MM.1S (cell line): ENCODE data around the gene AGR2.

Experiments used
- DNase-seq: peaks from one replicate; pipeline ENCODE4 v3.0.0-alpha.2; 2015
- H2AFZ ChIP-seq: fragments of 300-600 bp; sonication (generic); 2 replicates; pipeline ENCODE4 v1.6.0; 2016; ENCODE audit warnings: antibody characterized with exemption, low read length
- H3F3A ChIP-seq: fragments of 300-600 bp; sonication (generic); 2 replicates; pipeline ENCODE4 v1.6.1; 2016; ENCODE audit warnings: mild to moderate bottlenecking, antibody characterized with exemption, low read length, moderate library complexity, mixed read lengths; ENCODE audit not compliant: insufficient read depth
- H3K27ac ChIP-seq: fragments of 300-600 bp; sonication (generic); 2 replicates; pipeline ENCODE4 v1.5.1; 2016; ENCODE audit warnings: mild to moderate bottlenecking, low read length
- H3K27me3 ChIP-seq: fragments of 300-600 bp; sonication (generic); replicated peaks from 2 replicates; pipeline ENCODE4 v1.6.0; 2016; ENCODE audit warnings: low read length; ENCODE audit not compliant: insufficient read depth
- H3K36me3 ChIP-seq: fragments of 300-600 bp; sonication (generic); replicated peaks from 2 replicates; pipeline ENCODE4 v1.6.1; 2016; ENCODE audit warnings: mild to moderate bottlenecking, low read length, mixed read lengths; ENCODE audit not compliant: insufficient read depth
- H3K4me1 ChIP-seq: fragments of 300-600 bp; sonication (generic); 2 replicates; pipeline ENCODE4 v1.6.1; 2016; ENCODE audit warnings: low read length, mixed read lengths
- H3K4me2 ChIP-seq: fragments of 300-600 bp; sonication (generic); 2 replicates; pipeline ENCODE4 v1.6.0; 2016; ENCODE audit warnings: low read depth, low read length
- H3K4me3 ChIP-seq: fragments of 300-600 bp; sonication (generic); 2 replicates; pipeline ENCODE4 v1.5.1; 2016; ENCODE audit warnings: low read length, mixed read lengths
- H3K79me2 ChIP-seq: fragments of 300-600 bp; sonication (generic); 2 replicates; pipeline ENCODE4 v1.6.1; 2016; ENCODE audit warnings: mixed run types, low read length, mixed read lengths
- H3K9ac ChIP-seq: fragments of 300-600 bp; sonication (generic); 2 replicates; pipeline ENCODE4 v1.6.1; 2016; ENCODE audit warnings: low read length, mixed read lengths
- H3K9me2 ChIP-seq: fragments of 300-600 bp; sonication (generic); replicated peaks from 2 replicates; pipeline ENCODE4 v1.6.1; 2016; ENCODE audit warnings: mild to moderate bottlenecking, low read length, mixed read lengths; ENCODE audit not compliant: insufficient read depth
- H3K9me3 ChIP-seq: fragments of 300-600 bp; sonication (generic); replicated peaks from 2 replicates; pipeline ENCODE4 v1.6.1; 2016; ENCODE audit warnings: mild to moderate bottlenecking, low read length, mixed read lengths; ENCODE audit not compliant: insufficient read depth
- H4K20me1 ChIP-seq: fragments of 300-600 bp; sonication (generic); 2 replicates; pipeline ENCODE4 v1.6.1; 2016; ENCODE audit warnings: mild to moderate bottlenecking, low read length, moderate library complexity, mixed read lengths; ENCODE audit not compliant: insufficient read depth
- CTCF ChIP-seq: fragments of 300-600 bp; sonication (generic); IDR thresholded peaks from 2 replicates; pipeline ENCODE4 v1.5.1; 2016; ENCODE audit warnings: antibody characterized with exemption, low read length, mixed read lengths
- EZH2 ChIP-seq: fragments of 300-600 bp; sonication (generic); optimal IDR thresholded peaks from 2 replicates; pipeline ENCODE3; 2017; ENCODE audit warnings: low read depth, mild to moderate bottlenecking, antibody characterized with exemption, low read length, mixed read lengths
- EZH2phosphoT487 ChIP-seq: fragments of 300-600 bp; sonication (generic); IDR thresholded peaks from 2 replicates; pipeline ENCODE4 v1.6.1; 2018; ENCODE audit warnings: antibody characterized with exemption, low read length

AGR2 gene

GRCh38 chr7:16745645-16746044, 59.2 kb downstream of the AGR2 start:
- H3K4me2 ChIP-seq: no peak overlapping the region
- DNase-seq: no peak
- no peaks in the 10 kb centered on the region for H3K9me3 ChIP-seq
- TF ChIP-seq CTCF (no peak), EZH2phosphoT487 (no peak), EZH2 (no peak)
- no peak overlapping the region for H2AFZ ChIP-seq
- H3F3A ChIP-seq: no peaks in the 10 kb centered on the region
- H3K36me3 ChIP-seq: no peaks in the 10 kb centered on the region
- no peaks in the 10 kb centered on the region for H3K9me2 ChIP-seq
- no peaks in the 10 kb centered on the region for H4K20me1 ChIP-seq
- no peak overlapping the region for H3K9ac ChIP-seq
- H3K27me3 ChIP-seq: no peaks in the 10 kb centered on the region
- no peaks in the 10 kb centered on the region for H3K4me1 ChIP-seq
- H3K79me2 ChIP-seq: no peaks in the 10 kb centered on the region
- H3K27ac ChIP-seq: no peak overlapping the region
- H3K4me3 ChIP-seq: no peak overlapping the region

GRCh38 chr7:16744518-16745250, 60.1 kb downstream of the AGR2 start:
- H3K4me2 ChIP-seq: no peak overlapping the region
- H3K9ac ChIP-seq: no peak overlapping the region
- no peak overlapping the region for H3K27ac ChIP-seq

GRCh38 chr7:16743236-16743635, 61.6 kb downstream of the AGR2 start:
- Histone ChIP-seq H3K9me2 (no peaks in the 10 kb centered on the region), H3K27me3 (no peaks in the 10 kb centered on the region), H3F3A (no peaks in the 10 kb centered on the region), H3K4me2 (no peak overlapping the region), H3K9ac (no peak overlapping the region), H3K4me1 (no peaks in the 10 kb centered on the region), H2AFZ (no peak overlapping the region), H3K4me3 (no peak overlapping the region), H4K20me1 (no peaks in the 10 kb centered on the region), H3K9me3 (no peaks in the 10 kb centered on the region), H3K79me2 (no peaks in the 10 kb centered on the region), H3K36me3 (no peaks in the 10 kb centered on the region), H3K27ac (no peak overlapping the region)
- TF ChIP-seq CTCF: no peak
- no peak for TF ChIP-seq EZH2
- no peak for TF ChIP-seq EZH2phosphoT487
- DNase-seq: no peak

More at GRCh38 chr7:16744518-16745250, 60.1 kb downstream of the AGR2 start:
- Histone ChIP-seq H3K27me3 (no peaks in the 10 kb centered on the region), H3K36me3 (no peaks in the 10 kb centered on the region), H3K9me3 (no peaks in the 10 kb centered on the region), H3K79me2 (no peaks in the 10 kb centered on the region), H3K4me1 (no peaks in the 10 kb centered on the region), H3K9me2 (no peaks in the 10 kb centered on the region), H3K4me3 (no peak overlapping the region), H4K20me1 (no peaks in the 10 kb centered on the region), H3F3A (no peaks in the 10 kb centered on the region), H2AFZ (no peak overlapping the region)
- TF ChIP-seq CTCF: no peak
- TF ChIP-seq EZH2phosphoT487: no peak
- TF ChIP-seq EZH2: no peak
- DNase-seq: no peak
